Measurements from ENCODE around the gene NIT1. TPM values are rescaled to one million over a fixed set of nuclear protein-coding genes. Genes with fewer than 3 reads are reported as not detected.

Gene NIT1
- polyA plus RNA-seq, 1 experiment, result 19.2 TPM

DNA sequence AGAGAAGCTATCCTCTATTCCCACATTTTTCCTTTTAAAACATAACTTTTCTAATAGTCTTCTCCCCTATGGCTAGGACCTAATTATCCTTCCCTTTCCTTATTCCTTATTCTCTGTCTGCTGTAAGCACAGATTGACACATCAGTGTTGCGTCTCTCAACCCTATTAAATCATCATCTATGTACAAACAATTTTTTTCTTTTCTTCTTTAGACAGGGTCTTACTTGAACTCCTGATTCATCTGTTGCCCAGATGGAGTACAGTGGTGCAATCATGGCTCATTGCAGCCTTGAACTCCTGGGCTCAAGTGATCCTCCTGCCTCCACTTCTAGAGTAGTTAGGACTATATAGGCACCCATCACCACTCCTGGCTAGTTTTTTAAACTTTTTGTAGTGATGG, 11.5 kb upstream of the NIT1 start:
- no peak for TF ChIP-seq CTCF (IDR thresholded peaks at IDR 0.05; ENCODE audit: low read depth, low read length)
- H3K4me3 ChIP-seq (ENCODE audit: low read depth, low read length), result no peak overlapping the region
- POLR2A ChIA-PET, result no interaction called here
- DNase-seq (ENCODE audit: low read depth, low spot score), result no peak
- H3K27me3 ChIP-seq (ENCODE audit: control insufficient read depth, insufficient read depth, low read length), result no peaks in the 10 kb centered on the region
- no peak overlapping the region for H3K27ac ChIP-seq (ENCODE audit: low read depth, low read length)
- CTCF ChIA-PET, result no interaction called here
- H3K9me3 ChIP-seq (ENCODE audit: control insufficient read depth, insufficient read depth, low read length), result no peaks in the 10 kb centered on the region

- no peak for DNase-seq (ENCODE audit: low read depth, low spot score)
- POLR2A ChIA-PET, result no interaction called here
- Histone ChIP-seq H3K9me3 (ENCODE audit: control insufficient read depth, insufficient read depth, low read length) (no peaks in the 10 kb centered on the region), H3K4me3 (ENCODE audit: low read depth, low read length) (no peak overlapping the region), H3K27me3 (ENCODE audit: control insufficient read depth, insufficient read depth, low read length) (no peaks in the 10 kb centered on the region), H3K27ac (ENCODE audit: low read depth, low read length) (no peak overlapping the region)
- CTCF ChIA-PET, result interaction anchor here (3.6 kb wide), 1 partner anchor 14 kb away, joined by 23 read pairs; the partner anchor contains the start of gene KLHDC9
- TF ChIP-seq CTCF (IDR thresholded peaks at IDR 0.05; ENCODE audit: low read depth, low read length), result no peak
These were observed 6.8 kb upstream of the NIT1 start for GRCh38 chr1:161111117-161111516.

- TF ChIP-seq CTCF (IDR thresholded peaks at IDR 0.05; ENCODE audit: low read depth, low read length), result no peak
- H3K27ac ChIP-seq (ENCODE audit: low read depth, low read length), result no peak overlapping the region
- H3K27me3 ChIP-seq (ENCODE audit: control insufficient read depth, insufficient read depth, low read length), result no peaks in the 10 kb centered on the region
- CTCF ChIA-PET, result interaction anchor here (3.6 kb wide), 1 partner anchor 14 kb away, joined by 23 read pairs; the partner anchor contains the start of gene KLHDC9
- no peak overlapping the region for H3K4me3 ChIP-seq (ENCODE audit: low read depth, low read length)
- POLR2A ChIA-PET, result no interaction called here
- DNase-seq (ENCODE audit: low read depth, low spot score), result no peak
- H3K9me3 ChIP-seq (ENCODE audit: control insufficient read depth, insufficient read depth, low read length), result no peaks in the 10 kb centered on the region
These were observed 6.4 kb upstream of the NIT1 start for GRCh38 chr1:161111527-161111926.

DNA sequence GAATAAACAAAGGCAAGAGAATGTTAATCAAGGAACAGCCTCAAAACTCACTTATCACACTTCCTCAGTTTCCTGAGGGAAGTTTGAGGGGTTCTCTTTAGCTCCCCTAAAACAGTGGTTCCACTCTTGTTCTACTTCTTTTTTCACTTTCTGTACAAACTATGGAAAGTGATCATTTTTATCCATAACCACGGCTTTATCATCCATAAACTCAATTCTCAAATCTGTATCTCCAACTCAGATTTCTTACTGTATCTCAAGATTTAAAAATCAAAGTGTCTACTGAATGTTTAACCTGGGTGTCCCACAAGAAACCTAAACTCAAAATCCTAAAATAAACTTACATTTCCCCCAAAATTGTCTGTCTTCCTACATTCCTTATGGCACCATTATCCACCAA, 4.0 kb upstream of the NIT1 start:
- POLR2A ChIA-PET, result no interaction called here
- no peaks in the 10 kb centered on the region; the same call in 1 of the 2 replicates for H3K9me3 ChIP-seq (ENCODE audit: control insufficient read depth, insufficient read depth, low read length)
- CTCF ChIA-PET, result interaction anchor here (3.6 kb wide), 1 partner anchor 17 kb away, joined by 23 read pairs; the partner anchor contains the start of gene KLHDC9
- DNase-seq (ENCODE audit: low read depth, low spot score), result no peak
- H3K27me3 ChIP-seq (ENCODE audit: control insufficient read depth, insufficient read depth, low read length), result no peaks in the 10 kb centered on the region
- H3K4me3 ChIP-seq (ENCODE audit: low read depth, low read length), result no peak overlapping the region
- H3K27ac ChIP-seq (ENCODE audit: low read depth, low read length), result no peak overlapping the region
- no peak for TF ChIP-seq CTCF (IDR thresholded peaks at IDR 0.05; ENCODE audit: low read depth, low read length)

DNA sequence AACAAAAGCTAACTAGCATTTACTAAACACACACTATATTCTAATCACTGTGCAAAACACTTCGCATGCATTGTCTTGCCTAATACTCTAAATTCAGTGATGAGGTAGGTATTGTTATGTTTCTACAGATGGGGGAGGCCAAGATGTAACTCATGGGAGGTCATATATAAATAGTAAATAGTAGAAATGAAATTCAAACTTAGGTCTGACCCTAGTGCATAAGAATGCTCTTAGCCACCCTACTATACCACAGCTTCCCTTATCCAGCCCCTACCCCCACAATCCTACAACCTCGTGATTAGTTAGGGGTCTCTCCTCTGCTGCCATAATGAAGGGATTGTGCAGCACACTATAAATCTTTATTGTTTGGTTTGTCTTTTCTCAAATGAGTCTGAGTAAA, 3.3 kb upstream of the NIT1 start:
- Histone ChIP-seq H3K27ac (ENCODE audit: low read depth, low read length) (no peak overlapping the region), H3K9me3 (ENCODE audit: control insufficient read depth, insufficient read depth, low read length) (no peaks in the 10 kb centered on the region; the same call in 1 of the 2 replicates), H3K27me3 (ENCODE audit: control insufficient read depth, insufficient read depth, low read length) (no peaks in the 10 kb centered on the region), H3K4me3 (ENCODE audit: low read depth, low read length) (no peak overlapping the region)
- POLR2A ChIA-PET, result interaction anchor here (0.5 kb wide), 1 partner anchor 64 kb away, joined by 4 read pairs; no protein-coding TSS in a partner anchor
- CTCF ChIA-PET, result interaction anchor here (3.6 kb wide), 1 partner anchor 17 kb away, joined by 23 read pairs; the partner anchor contains the start of gene KLHDC9
- no peak for TF ChIP-seq CTCF (IDR thresholded peaks at IDR 0.05; ENCODE audit: low read depth, low read length)
- DNase-seq (ENCODE audit: low read depth, low spot score), result no peak
